EH (cell line): ENCODE measurements around the gene MND1.
A peak's percentile ranks its signal among the peaks of the same experiment; 100 is the strongest.

Experiments used
- DNase-seq: peaks from one replicate; pipeline ENCODE4 v3.0.0-alpha.2; 2015; ENCODE audit warnings: low read depth

MND1 gene

DNA sequence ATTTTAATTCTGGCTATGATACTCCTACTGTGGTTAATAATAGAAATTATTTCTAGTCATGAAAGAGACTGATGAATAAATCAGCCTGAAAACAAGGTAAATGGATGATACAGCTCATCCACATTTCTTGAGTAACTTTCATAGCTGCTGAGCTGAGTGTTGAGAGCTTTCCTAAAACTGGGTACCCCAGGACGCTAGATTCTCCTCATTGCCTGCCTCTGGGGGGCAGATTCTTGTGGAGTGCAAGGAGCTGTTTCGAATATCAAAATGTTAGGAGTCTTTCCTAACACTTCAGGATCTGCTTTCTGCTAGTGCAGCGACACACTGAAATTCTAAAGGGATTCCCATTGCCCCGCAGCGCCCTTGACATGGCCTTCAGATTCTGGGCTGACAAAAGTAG, 2.1 kb downstream of the MND1 start:
- DNase-seq: no peak

- no peak for DNase-seq
Observed at GRCh38 chr4:153347117-153347516, 2.6 kb downstream of the MND1 start.

DNA sequence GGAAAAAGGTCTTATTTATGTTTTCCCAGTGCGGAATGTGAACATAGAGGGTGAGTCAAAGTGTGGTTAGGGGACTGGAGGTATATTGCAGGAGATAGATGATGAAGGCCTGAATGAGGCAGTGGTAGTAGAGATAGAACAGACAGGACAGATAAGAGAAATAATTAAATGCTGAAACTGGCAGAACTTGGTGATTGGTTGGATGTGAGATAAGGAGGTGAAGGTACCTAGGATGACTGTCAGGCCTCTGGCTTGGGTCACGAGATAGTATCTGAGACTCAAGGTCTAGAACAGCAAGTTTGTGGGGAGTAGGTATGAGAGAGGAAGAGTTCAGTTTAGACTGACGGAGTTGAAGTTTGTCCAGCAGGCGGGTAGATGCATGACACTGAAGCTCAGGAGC, 3.5 kb downstream of the MND1 start:
- no peak for DNase-seq

DNA sequence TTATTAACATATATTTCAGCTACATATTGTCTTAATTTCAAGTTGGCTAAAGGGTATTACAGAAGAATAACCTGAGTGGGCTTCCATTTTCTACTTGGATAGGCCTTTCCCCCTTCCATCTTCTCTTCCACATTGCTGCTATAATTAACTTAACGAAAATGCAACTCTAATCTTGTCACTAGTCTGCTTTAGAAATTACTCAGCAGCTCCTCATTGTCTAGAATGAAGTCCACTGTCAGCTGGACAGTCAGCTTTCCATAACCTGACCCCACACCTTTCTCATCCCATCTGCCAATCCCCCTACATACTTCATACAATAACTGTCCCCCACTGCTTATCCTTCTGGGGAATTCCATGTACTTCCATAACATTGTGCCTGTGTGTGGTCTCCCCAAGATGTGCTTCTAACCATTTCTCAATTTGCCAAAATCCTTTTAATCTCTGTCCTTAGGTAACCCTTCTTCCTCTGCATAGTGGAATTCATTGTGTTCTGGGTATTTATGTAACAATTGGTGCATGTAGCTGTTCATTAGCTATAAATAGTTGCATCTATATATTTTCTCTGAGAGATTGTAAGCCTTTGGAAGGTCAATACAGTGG, 4.8 kb downstream of the MND1 start:
- no peak for DNase-seq

DNA sequence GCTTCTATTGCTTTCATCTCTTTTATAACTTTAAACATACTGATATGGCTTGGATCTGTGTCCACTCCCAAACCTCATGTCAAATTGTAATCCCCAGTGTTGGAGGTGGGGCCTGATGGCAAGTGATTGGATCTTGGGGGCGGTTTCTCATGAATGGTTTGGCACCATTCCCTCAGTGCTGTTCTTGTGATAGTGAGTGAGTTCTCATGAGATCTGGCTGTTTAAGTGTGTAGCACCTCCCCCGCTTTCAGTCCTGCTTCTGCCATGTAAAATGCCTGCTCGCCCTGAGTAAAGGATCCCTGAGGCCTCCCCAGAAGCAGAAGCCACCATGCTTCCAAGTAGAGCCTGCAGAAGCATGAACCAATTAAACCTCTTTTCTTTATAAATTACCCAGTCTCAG, 17.7 kb downstream of the MND1 start:
- DNase-seq: no peak

- peak; percentile 31 for DNase-seq
Observed at GRCh38 chr4:153364061-153364460, 19.6 kb downstream of the MND1 start.

GRCh38 chr4:153365003-153365402, 20.5 kb downstream of the MND1 start:
- DNase-seq: no peak

GRCh38 chr4:153366486-153366885, 22.0 kb downstream of the MND1 start:
- no peak for DNase-seq

GRCh38 chr4:153367092-153367491, 22.6 kb downstream of the MND1 start:
- no peak for DNase-seq

DNA sequence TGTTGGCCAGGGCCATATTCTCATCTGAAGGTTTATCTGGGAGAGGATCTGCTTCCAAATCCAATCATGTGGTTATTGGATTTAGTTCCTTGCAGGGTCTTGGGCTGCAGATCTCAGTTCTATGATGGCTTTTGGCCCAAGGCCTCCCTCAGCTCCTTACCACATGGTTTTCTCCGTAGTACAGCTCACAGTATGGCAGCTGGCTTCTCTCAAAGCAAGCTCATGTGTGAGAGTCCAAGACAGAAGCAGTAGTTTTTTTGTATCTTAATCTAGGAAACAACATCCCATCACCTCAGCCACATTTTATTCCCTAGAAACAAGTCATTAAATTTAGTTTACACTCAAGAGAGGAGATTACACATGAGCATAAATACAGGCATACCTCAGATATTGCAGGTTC, 24.5 kb downstream of the MND1 start:
- DNase-seq: no peak

GRCh38 chr4:153371701-153372234, 27.3 kb downstream of the MND1 start:
- no peak for DNase-seq

- no peak for DNase-seq
Observed at GRCh38 chr4:153372967-153373562, 28.6 kb downstream of the MND1 start.

- DNase-seq: peak; percentile 57
Observed at GRCh38 chr4:153374442-153374841, 30.0 kb downstream of the MND1 start.

GRCh38 chr4:153375303-153375702, 30.8 kb downstream of the MND1 start:
- DNase-seq: no peak

DNA sequence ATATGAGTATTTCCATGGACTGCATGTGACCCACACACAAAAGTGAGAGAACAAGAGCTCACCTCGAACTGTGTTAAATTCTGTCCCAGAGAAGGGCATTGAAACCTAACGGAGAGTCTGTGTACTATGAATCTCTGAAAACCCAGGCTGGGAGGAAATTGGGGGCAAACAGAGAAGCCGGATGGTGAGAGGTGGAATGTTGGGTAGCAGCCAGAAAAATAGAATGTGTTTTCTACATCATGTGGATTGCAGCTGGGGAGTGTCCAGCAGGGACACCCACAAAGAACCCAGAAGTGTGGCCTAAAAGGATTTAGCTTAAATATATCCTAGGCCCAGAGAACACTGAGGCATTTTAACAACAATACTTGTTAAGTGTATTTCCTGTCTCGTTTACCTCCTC, 38.6 kb downstream of the MND1 start:
- DNase-seq: peak; percentile 44

DNA sequence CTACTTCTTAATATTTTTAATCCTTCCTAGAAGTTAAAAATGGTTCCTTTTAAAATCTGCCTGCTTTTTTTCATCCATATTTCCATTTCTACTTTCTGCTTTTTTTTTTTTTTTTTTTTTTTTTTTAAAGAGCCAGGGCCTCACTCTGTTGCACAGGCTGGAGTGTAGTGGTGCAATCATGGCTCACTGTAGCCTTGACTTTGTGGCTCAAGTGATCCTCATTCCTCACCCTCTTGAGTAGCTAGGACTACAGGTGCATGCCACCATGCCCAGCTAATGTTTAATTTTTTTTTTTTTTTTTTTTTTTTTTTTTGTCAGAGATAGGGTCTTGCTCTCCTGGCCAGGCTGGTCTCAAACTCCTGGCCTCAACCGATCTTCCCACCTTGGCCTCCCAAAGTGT, 39.7 kb downstream of the MND1 start:
- DNase-seq: no peak

GRCh38 chr4:153385784-153386183, 41.3 kb downstream of the MND1 start:
- DNase-seq: no peak

GRCh38 chr4:153387981-153388380, 43.5 kb downstream of the MND1 start:
- DNase-seq: no peak

GRCh38 chr4:153393397-153393796, 48.9 kb downstream of the MND1 start:
- peak; percentile 72 for DNase-seq

DNA sequence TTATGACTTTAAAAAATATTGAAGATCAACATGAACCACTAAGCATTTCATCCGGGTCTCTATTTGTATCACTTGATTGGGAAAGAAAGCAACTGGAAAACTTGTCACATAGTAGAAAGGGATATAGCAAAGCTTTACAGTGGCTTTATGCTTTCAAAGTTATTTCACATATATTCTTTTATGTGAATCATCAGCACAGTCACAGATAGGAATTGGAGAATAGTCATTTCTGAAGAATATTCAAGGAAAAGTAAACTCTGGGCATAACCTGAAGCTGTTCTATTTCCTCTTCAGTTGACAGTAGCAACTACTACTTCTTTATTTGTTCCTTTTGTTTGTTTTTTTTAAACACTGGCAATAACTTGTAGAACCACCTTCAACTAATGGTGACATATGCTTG, 50.5 kb downstream of the MND1 start:
- DNase-seq: no peak

DNA sequence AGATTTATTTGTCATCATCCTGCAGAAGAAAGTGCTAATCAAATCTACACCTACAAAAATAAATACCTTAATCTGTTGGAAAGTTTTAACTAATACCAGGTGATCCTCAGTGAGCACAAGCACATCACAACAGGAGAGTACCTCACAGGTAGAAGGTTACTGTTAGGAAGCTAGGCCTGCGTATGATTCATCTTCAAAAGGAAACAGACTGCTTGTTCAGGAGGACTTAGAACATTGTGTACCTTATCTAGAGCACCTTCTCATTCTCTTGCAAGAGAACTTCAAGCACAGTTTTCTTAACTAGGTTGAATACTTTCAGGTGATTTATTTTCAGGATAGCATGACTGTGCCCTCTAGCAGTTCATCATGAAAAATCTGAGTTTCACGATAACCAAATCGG, 54.2 kb downstream of the MND1 start:
- no peak for DNase-seq

DNA sequence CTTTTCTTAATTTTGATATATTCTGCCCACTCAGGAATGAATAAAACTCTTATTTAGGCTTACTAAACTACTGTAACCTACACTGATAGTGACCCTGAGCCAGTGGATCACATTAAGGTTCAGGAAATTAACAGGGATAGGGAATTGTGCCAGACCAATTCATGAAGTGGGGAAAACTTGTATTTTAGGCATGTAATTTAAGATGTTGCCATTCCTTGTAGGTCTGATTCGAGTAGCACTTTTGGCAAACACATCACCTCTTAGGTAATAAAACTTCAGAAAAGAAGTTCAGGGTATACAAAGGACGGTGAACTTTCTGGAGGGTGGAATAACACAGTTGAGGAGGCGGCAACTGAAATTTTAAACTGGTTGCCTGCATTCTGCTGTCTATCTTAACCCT, 54.9 kb downstream of the MND1 start:
- no peak for DNase-seq

- DNase-seq: no peak
Observed at GRCh38 chr4:153401501-153401900, 57.0 kb downstream of the MND1 start.

- DNase-seq: peak; percentile 55
Observed at GRCh38 chr4:153402366-153402765, 57.9 kb downstream of the MND1 start.
